NCI-H187 treated with DMSO at 0.1 percent for 48 hours (cell line): Measurements from ENCODE around the gene DMWD.

Source experiments
- DNase-seq: peaks from one replicate; lab custom pipeline; 2025; lab: John Stamatoyannopoulos, UW

DMWD gene

DNA sequence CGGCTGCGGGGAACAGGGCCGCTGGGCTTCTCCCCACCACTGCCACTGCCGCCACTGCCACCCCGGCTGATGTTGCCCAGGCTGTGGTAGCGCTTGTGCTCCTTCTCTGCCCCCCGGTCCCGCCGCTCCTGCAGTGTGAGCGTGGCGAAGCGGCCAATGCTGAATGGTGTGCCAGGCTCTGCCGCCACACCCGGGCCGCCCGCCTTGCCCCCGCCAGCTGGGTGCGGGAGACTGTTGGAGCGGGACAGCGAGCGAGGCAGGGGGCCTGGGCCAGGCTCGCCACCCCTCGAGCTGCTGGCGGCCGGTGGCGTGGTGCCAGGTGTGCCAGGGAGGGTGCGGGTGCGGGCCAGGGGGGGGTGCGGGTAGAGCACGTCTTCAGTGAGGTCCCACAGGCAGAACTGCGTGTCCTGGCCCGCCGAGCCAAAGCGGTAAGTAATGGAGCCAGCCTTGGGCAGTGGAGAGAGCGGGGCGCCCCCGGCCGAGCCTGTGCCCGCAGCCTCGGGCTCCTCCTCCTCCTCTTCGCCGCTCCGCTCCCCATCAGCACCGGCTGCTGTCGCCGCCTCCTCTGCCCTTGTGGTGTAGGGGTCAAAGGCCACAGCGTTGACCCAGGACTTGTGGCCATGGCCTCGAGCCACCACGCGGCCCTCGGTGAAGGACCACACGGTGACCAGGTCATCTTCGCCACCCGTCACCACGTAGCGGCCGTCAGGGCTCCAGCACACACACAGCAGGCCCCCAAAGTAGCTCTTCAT, 6.7 kb downstream of the DMWD start:
- no peak for DNase-seq

DNA sequence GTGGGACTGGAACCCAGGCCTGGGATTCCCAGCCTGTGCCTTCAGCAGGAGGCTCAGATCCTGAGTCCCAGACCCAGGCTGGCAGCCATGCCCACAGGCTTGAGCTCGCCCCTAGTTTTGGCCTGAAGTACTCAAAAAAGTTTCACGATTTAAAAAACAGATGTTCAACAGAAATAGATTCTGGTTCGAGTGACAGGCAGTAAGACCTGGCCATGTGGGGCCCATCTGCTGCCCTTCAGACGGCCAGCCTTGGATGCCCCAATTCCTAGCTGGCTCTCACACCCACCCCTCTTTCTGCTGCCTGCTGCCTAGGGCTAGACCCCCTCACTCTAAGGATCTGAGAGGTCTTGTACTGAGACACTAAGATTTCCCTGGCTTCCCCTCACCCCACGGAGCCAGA, 7.5 kb downstream of the DMWD start:
- no peak for DNase-seq

DNA sequence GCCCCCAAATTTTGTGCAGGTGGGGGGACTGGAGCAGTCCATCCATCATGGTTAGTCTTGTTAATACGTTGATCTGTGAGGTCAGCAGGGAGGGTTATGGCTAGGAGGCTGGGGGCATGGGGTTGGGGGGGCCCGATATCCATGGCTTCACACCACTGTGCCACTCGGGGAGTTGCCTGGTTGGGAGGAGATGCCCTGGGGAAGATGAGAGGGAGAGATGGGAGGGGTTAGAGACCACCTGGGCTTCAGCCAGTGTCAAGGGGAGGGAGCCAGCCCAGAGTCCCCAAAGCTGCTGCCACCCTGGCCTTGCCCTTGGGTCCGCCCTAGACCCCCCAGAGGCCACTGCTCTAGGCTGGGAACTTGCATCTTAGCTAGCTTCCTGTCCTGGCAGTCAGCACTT, 8.5 kb downstream of the DMWD start:
- no peak for DNase-seq

DNA sequence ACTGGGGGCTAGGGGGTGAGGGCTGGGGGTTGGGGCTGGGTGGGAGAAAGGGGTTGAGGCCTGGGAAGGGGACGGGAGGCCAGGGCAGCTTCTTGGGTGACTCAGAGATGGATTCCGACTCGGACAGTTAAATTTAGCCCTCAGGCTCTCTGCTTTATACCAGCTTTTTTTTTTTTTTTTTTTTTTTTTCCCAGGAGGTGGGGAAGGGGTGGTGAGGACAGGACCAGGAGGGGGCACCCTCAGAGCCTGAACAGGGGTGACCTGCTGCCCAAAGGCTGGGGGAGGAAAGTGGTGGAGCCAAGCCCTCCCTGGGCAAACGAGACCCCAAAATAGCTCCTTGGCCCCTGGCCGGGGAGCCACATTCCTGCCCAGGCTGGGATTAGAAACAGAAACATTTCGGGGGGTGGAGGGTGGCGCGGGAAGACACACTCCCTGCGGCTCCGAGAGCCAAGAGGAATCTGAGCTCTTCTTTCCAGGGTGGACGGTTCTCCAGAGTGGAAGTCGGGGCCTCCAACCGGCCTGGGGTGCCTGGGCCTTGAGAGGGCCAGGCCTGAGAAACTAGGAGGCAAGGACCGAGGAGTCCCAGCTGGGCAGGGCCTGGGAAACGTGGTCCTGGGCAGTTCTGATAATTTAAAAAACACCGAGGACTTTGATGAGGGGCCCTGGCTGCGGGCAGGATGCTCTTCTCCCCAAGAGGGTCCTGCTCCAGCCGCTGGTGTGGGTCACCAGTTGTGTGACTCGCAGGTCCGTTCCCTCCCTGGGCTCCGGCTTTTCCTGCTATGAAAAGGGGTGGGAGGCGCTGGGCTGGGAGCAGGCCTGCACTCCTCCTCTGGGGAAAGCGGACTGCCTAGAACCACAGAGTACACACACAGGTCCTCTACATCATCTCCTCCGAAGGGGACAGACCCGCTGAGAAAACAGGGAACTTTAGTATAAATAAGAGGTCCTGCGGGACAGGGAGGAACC, 9.5 kb downstream of the DMWD start:
- no peak for DNase-seq

DNA sequence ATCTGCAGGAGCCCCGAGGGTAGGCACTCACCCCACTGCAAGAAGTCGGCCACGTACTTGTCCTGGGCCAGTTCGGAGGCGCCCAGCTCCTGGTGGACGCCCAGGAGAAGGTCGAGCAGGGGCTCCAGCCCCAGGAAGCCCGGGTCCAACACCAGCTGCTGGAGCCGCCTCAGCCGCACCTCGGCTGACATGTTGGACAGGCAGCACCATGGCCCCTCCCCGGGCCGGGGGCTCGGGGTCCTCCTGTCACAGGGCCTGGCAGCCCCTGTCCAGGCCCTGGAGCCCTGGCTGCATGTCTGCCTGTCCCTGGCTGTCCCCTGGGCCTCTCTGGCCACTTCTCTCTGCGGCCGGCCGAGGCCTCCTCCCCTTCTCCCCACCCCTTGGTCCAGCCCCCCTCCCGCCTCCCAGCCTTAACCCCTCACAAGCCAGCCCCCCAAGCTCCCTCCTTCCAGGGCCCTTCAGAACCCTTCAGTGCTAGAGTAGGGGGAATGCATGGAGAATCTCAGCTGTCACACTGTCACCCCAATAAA, 10.4 kb downstream of the DMWD start, which contains the start of gene DMPK:
DMPK (minus strand) TSS at position 329 of the 530 bp plus-strand sequence; CDS start at position 191, 138 bp downstream.
- DNase-seq, result no peak

DNA sequence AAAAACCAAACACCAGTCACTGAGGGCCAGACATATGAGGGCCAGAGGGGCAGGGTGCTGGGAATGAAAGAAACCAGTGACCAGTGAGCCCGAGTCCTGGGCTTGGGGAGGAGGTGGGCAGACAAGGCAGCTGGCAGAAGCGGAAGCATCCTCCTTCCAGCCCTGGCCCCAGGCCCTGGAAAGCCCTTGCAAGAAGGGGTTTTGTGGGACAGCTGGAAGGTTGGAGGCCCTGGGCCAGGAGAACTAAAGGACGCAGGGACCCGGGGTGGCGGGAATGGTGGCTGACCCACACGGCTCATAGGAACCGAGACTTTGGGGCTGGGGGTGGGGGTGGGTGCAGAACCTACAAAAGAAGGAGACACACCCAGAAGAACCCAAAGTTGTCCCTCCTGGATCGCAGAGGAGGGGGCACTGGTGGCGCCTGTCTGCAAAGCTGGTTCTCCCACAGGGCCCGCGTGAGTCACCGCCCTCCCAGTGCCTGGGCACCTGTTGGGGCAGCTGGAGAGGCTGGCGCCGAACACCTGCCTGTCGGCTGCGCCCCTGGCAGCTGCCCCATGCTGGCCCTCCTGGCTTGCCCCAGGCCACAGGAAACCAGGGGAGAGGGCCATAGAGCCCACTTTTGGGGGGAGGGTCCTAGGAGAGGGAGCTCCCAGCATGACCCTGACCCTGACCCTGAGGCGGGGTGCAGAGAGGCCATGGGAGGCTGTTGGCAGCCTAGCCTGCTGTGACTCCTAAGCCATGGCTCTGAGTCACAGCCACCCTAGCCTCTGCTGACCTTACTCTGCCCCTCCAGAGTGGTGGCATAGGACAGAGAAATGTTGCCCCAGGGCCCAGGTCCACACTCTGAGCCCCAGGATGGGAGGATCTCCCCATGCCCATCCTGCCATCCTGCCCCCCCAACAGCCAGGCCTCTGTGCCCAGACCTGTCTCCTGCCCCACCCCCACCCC, 11.2 kb downstream of the DMWD start:
- peak; percentile 6 for DNase-seq

DNA sequence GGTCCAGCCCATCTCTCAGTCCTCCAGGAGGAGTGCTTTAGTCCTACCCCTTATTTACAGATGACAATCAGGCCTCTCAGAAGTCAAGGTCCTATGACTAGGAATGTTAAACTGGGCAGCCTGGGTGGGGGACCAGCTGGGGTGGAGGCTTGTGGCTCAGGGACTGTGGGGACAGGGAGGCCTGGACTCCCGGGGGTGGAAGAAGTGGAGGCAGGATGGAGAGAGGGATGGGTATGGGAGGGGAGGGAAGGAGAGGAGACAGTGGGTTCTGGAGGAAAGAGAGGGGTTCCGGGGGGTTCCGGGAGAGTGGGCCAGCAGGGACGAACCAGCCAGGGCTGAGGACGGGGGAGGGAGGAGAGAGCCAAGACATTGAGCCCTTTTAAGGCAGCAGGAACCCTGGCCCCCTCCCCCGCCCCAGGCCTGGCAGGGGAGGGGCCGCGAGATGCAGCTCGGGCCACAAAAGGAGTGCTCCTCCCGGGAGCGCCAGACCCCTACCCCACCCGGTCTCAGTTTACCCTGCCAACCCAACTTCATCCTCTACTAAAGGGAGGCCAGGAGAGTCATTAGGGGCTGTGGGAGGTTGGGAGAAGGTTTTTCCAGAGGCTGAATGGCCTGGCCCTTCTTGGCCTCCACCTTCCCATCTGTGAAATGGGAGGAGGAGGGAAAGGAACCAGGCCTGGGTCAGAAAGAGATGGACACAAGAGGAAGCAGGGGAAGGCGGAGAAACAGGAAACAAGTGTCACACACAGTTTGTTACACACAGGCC, 12.0 kb downstream of the DMWD start:
- DNase-seq, result no peak

DNA sequence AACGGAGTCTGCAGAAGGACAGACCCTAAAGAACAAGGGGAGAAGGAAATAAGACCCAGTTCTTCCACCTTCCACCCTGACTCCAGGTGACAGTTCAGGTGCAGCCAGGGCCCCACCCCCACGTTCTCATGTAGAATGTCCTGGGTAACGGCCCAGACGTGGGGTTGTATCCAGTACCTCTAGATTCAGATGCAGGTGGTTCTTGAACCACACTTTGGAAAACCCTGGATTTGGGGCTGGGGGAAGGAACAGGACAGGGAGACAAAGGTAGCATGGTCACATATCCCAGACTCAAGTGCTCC, 12.5 kb downstream of the DMWD start:
- peak; percentile 6 for DNase-seq

DNA sequence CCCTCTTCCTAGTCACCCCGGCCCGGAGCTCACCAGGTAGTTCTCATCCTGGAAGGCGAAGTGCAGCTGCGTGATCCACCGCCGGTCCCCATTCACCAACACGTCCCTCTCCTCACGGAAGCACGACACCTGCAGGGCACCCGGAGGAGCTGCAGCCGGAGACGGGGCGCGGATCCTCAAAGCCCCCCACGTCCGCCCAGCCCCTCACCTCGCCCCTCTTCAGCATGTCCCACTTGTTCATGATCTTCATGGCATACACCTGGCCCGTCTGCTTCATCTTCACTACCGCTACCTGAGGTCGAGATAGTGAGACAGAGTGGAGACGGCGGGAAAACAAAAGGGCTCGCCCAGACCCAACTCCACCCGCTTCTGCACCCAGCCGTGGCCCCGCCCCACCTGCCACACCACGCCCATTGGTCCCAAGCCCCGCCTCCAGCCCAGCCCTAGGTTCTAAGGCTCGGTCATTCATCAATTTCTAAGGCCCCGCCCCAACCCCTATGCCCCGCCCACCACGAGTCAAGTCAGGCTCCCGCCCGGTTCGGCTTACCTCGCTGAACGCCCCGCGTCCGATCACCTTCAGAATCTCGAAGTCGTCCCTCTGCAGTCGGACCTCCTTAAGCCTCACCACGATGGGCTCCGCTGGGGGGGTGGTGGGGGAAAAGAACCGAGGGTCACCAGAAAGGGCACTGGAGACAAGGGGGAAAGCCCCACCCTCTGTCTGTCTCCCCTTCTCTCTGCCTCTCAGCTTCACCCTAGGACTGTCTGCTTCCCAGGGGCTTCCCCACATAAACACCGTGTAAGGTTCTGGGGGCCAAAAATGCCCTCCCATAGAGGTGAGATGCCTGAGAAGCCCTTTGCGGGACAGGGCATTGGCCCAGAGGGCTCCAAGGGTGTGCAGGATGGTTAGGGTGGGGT, 13.2 kb downstream of the DMWD start:
- DNase-seq, result peak; percentile 90

DNA sequence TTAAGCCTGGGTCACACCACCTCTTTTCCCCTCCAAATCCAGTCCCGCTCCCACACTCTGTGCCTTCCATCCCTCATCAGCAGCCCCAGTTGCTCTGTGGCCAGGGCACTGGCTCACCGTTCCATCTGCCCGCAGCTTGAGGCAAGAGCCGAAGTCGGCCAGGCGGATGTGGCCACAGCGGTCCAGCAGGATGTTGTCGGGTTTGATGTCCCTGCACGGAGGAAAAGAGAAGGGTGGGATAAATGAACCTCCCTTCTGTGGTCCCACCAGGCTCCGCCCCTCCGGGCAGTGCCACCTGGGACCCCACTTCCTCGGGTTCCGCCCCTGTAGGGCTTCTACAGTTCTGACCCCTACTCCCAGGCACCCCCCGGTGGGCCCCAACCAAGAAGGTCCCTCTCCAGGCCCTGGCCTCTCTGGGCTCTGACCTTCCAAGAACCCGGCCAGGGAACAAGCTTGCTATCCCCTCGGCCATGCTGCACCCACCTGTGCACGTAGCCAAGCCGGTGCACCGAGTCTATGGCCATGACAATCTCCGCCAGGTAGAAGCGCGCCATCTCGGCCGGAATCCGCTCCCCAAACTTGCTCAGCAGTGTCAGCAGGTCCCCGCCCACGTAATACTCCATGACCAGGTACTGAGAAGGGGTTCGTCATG, 14.5 kb downstream of the DMWD start:
- DNase-seq, result no peak

DNA sequence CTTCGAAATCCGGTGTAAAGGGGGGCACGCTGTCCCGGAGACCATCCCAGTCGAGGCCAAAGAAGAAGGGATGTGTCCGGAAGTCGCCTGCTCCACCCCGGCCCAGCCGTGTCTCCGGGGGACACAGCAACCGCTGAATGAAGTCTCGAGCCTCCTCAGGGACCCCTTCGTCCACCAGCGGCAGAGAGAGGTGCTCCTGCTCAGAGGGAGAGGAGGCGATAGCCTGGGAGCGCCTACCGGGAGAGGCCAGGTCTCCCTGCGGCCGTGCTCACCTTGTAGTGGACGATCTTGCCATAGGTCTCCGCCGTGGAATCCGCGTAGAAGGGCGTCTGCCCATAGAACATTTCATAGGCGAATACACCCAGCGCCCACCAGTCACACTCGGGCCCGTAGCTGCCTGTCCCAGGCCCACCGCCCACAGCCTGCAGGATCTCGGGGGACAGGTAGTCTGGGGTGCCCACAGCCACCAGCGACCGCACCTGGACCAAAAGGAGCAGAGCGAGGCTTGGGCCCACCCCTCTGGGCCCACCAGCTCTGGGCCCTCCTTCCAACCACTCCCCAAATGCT, 15.2 kb downstream of the DMWD start:
- no peak for DNase-seq

DNA sequence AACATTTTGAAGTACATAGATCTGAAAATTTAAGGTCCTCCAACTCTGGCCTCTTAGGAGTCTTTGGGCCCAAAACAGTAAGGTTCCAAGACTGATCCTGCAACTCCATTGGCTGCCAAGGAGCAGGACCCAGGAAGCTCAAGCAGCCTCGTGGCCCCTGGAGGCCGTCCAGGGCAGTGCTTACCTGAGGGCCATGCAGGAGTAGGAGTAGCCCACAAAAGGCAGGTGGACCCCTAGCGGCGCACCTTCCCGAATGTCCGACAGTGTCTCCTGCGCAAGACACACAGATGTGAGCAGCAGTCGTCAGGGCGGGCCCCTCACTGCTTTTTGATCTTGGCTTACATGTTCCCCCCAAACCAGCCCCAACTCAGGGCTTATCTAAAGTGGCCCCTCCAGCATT, 17.9 kb downstream of the DMWD start:
- DNase-seq, result no peak

DNA sequence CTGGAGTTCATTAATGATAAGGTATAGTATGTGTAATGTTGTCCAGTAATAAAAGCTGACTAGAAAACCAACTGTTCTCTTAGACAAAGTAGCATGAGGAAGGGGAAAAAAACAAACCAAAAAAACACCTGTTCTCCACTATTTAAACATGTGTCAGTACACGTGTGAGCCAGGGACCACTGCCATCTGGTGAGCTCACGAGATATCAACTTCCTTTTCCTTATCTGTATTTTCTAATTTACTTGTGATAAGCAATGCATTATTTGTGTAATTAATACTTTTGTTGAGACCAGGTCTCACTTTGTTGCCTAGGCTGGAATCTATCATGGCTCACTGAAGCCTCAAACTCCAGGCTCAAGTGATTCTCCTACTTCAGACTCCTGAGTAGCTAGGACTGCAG, 19.3 kb downstream of the DMWD start:
- DNase-seq, result no peak

DNA sequence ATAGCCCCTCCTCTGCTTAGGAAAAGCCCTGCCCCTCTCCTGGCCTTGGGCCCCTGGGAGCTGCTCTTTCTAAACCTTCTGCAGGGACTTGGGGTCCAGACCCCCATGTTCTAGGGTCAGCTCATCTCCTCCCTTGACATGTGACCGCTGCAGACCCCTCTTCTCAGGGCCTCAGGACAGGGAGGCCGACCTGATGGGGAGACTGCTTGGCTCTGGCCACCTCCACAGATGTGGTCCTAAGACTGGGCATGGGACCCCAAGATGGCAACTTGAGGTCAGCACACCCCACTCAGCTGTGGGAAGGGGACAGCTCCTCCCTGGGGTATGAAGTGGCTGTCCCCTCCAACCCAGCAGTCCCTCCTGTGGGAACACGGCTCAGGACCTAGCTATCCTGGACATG, 19.7 kb downstream of the DMWD start:
- DNase-seq, result no peak

DNA sequence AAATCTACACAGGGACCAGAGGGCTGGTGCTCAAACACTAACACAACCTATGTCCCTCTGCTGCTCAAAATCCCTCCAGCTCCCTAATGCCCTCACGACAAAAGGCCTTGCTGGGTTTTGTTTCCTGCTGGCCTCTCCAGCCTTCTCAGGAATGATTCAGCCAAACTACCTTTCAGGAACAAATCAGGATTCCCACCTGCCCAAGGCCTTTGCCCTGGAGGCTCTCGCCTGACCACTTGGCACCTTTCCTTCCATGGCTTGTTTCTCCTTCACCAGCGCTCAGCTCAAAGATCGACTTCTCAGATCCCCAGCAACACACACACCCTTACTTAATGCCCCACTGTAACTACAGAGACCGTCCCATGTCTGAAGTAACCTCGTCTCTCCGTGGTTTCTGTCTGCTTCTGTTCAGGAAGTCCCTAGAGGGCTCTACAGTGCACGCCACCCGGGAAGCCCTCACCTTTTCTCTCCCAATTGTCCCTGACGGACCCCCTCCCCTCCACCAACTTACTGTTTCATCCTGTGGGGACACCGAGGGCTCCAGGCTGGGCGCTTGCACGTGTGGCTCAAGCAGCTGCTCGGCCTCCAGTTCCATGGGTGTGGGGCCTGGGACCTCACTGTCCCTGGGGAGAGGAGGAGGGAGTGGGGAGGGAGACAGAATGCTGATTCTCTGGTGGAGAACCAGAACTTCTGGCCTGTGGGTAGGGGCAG, 20.4 kb downstream of the DMWD start:
- DNase-seq, result no peak

DNA sequence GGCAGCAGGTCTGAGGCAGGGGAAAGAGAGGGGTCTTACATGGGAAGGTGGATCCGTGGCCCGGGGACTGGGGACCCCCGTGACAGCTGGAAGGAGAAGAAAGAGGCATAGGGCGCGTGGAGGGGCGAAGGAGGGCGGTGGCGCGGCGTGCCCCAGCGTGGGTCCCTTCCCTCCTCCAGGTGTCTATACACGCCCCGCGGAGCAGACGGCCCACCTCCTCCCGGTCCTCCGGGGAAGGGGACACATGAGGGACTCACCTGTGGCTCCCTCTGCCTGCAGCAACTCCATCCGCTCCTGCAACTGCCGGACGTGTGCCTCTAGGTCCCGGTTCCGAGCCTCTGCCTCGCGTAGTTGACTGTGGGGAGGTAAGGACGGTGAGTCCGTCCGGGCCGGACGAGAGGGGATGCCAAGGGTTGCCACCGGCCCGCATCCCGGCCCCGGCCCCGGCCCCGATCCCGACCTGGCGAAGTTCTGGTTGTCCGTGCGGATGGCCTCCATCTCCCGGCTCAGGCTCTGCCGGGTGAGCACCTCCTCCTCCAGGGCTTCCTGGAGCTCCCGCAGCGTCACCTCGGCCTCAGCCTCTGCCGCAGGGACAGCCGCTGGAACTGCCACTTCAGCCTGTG, 21.2 kb downstream of the DMWD start:
- DNase-seq, result no peak

DNA sequence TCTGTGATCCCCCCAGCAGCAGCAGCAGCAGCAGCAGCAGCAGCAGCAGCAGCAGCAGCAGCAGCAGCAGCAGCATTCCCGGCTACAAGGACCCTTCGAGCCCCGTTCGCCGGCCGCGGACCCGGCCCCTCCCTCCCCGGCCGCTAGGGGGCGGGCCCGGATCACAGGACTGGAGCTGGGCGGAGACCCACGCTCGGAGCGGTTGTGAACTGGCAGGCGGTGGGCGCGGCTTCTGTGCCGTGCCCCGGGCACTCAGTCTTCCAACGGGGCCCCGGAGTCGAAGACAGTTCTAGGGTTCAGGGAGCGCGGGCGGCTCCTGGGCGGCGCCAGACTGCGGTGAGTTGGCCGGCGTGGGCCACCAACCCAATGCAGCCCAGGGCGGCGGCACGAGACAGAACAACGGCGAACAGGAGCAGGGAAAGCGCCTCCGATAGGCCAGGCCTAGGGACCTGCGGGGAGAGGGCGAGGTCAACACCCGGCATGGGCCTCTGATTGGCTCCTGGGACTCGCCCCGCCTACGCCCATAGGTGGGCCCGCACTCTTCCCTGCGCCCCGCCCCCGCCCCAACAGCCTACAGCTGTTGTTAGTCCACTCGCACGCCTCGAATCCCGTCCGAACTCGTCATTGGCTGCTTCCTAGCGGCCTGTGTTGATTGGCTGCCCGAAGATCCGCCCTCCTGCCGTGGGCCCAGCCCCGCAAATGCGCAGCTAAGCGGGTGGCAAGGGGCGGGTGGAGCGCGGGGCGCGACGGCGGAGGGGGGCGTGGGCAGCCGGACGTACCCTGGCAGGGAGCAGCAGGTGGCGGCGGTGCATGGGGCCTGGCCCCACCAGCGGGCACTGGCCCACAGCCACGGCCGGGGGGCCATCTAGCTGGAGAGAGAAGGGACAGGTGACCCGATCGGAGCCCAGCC, 22.2 kb downstream of the DMWD start:
- DNase-seq, result peak; percentile 88
